Astrocyte (in vitro differentiated cells and primary cell): ENCODE data around the gene YWHAE. TPM values are rescaled to one million over a fixed set of nuclear protein-coding genes. Genes with fewer than 3 reads are reported as not detected.
A peak's percentile ranks its signal among the peaks of the same experiment; 100 is the strongest.

Experiments used
- DNase-seq: peaks from one replicate; pipeline ENCODE4 v3.0.0-alpha.2; 2010; ENCODE audit warnings: low read depth
- FAIRE-seq: peaks from 2 replicates; lab custom pipeline; 2011; peaks lifted over from hg19 to GRCh38; lab: Jason Lieb, UNC
- H2AFZ ChIP-seq: 2 replicates; pipeline ENCODE4 v1.6.0; 2012; ENCODE audit warnings: low read depth, low read length, inconsistent platforms
- H3K27ac ChIP-seq: 2 replicates; pipeline ENCODE4 v1.5.1; 2011; ENCODE audit warnings: low read depth, low read length, inconsistent platforms
- H3K27me3 ChIP-seq: 2 replicates; pipeline ENCODE4 v1.6.0; 2011; ENCODE audit warnings: low read length, inconsistent platforms; ENCODE audit not compliant: insufficient read depth
- H3K36me3 ChIP-seq: 2 replicates; pipeline ENCODE4 v1.5.1; 2011; ENCODE audit warnings: low read length, inconsistent platforms; ENCODE audit not compliant: insufficient read depth
- H3K4me1 ChIP-seq: 2 replicates; pipeline ENCODE4 v1.5.1; 2011; ENCODE audit warnings: low read length, inconsistent platforms; ENCODE audit not compliant: insufficient read depth
- H3K4me2 ChIP-seq: 2 replicates; pipeline ENCODE4 v1.6.0; 2012; ENCODE audit warnings: low read length, inconsistent platforms
- H3K4me3 ChIP-seq: 2 replicates; pipeline ENCODE4 v1.5.1; 2011; ENCODE audit warnings: low read depth, mild to moderate bottlenecking, low read length, inconsistent platforms; ENCODE audit not compliant: insufficient read depth
- H3K79me2 ChIP-seq: 2 replicates; pipeline ENCODE4 v1.6.0; 2012; ENCODE audit warnings: mild to moderate bottlenecking, low read length, inconsistent platforms; ENCODE audit not compliant: insufficient read depth
- H3K9ac ChIP-seq: 2 replicates; pipeline ENCODE4 v1.6.0; 2012; ENCODE audit warnings: mild to moderate bottlenecking, low read length, inconsistent platforms
- H3K9me3 ChIP-seq: 2 replicates; pipeline ENCODE4 v1.5.1; 2012; ENCODE audit warnings: low read depth, mild to moderate bottlenecking, low read length, inconsistent platforms; ENCODE audit not compliant: insufficient read depth
- H4K20me1 ChIP-seq: 2 replicates; pipeline ENCODE4 v1.6.0; 2012; ENCODE audit warnings: low read length, inconsistent platforms; ENCODE audit not compliant: insufficient read depth
- H3K27ac Mint-ChIP-seq: one replicate; pipeline ENCODE4 v1.8.0; 2021; ENCODE audit warnings: mild to moderate bottlenecking, mixed read lengths; ENCODE audit not compliant: unreplicated experiment
- H3K27me3 Mint-ChIP-seq: one replicate; pipeline ENCODE4 v1.8.0; 2021; ENCODE audit warnings: low read depth, mixed read lengths; ENCODE audit not compliant: unreplicated experiment
- H3K36me3 Mint-ChIP-seq: one replicate; pipeline ENCODE4 v1.8.0; 2021; ENCODE audit warnings: low read depth, mixed read lengths; ENCODE audit not compliant: unreplicated experiment
- H3K4me1 Mint-ChIP-seq: one replicate; pipeline ENCODE4 v1.8.0; 2021; ENCODE audit warnings: low read depth, mixed read lengths; ENCODE audit not compliant: unreplicated experiment
- H3K4me3 Mint-ChIP-seq: one replicate; pipeline ENCODE4 v1.8.0; 2021; ENCODE audit warnings: mild to moderate bottlenecking, moderate library complexity, mixed read lengths; ENCODE audit not compliant: unreplicated experiment
- H3K9me3 Mint-ChIP-seq: one replicate; pipeline ENCODE4 v1.8.0; 2021; ENCODE audit warnings: mild to moderate bottlenecking, mixed read lengths; ENCODE audit not compliant: unreplicated experiment
- EZH2 ChIP-seq: IDR thresholded peaks from 2 replicates; pipeline ENCODE4 v1.6.1; 2012; ENCODE audit warnings: mild to moderate bottlenecking, low read length, inconsistent platforms; ENCODE audit not compliant: insufficient read depth
- total RNA-seq: library from RNA; stranded (reverse); gene quantifications from 2 replicates; pipeline ENCODE4 v1.2.1, GENCODE V29; 2021
- TF ChIP-seq, protein P1 (sequence below): IDR thresholded peaks from 2 replicates; pipeline ENCODE4 v1.5.1; 2011; ENCODE audit warnings: low read depth, mild to moderate bottlenecking, inconsistent platforms, low read length, moderate library complexity; ENCODE audit not compliant: insufficient read depth

The YWHAE gene
- total RNA-seq, 1 donor from 2014 or later: 771 TPM

DNA sequence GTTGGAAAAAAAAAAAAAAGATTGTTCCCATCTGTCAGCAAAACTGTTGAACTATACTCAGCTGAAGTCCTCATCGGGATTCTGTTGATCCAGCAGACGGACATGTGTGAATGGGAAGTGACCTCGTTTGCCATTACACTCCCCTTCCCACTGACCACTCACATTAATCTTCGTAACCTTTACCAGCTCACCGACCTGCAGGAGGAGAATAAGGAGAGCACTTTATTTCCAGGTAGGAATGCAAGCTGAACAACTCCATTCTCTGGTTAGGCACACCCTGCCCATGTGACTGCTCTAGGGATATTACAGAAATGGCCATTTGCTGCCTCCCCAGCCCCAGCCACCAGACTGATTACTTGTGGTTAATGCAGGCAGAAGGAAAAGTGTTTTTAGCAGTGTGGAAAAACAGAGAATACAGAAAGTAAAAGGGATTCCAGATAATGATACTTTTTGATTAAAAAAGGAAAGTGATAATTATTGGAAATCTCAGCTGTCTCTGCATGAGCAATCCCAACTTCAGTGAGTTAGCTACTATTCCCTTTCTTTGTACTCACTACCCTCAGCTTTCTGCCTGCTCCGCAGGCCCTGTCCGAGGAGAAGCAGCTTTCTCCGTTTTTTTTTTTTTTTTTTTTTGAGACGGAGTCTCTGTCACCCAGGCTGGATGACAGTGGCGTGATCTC, 23.6 kb upstream of the YWHAE start:
- DNase-seq: no peak
- Mint-ChIP-seq H3K4me1 (peaks cover 21% of the 10 kb centered on the region), H3K36me3 (peaks cover 14% of the 10 kb centered on the region), H3K4me3 (no peak overlapping the region), H3K27ac (peak overlapping the region; percentile 49), H3K27me3 (no peaks in the 10 kb centered on the region), H3K9me3 (no peaks in the 10 kb centered on the region)
- Histone ChIP-seq H3K4me1 (peaks cover 22% of the 10 kb centered on the region), H3K4me2 (peak overlapping the region; percentile 72), H3K9ac (peak overlapping the region; percentile 66), H3K27ac (peak overlapping the region; percentile 87), H2AFZ (no peak overlapping the region), H3K27me3 (no peaks in the 10 kb centered on the region), H3K79me2 (peaks cover 61% of the 10 kb centered on the region), H3K4me3 (peak overlapping the region; percentile 12), H3K9me3 (no peaks in the 10 kb centered on the region), H4K20me1 (peaks cover 74% of the 10 kb centered on the region), H3K36me3 (peaks cover 12% of the 10 kb centered on the region)
- no peak for TF ChIP-seq EZH2
- TF ChIP-seq, protein P1, sequence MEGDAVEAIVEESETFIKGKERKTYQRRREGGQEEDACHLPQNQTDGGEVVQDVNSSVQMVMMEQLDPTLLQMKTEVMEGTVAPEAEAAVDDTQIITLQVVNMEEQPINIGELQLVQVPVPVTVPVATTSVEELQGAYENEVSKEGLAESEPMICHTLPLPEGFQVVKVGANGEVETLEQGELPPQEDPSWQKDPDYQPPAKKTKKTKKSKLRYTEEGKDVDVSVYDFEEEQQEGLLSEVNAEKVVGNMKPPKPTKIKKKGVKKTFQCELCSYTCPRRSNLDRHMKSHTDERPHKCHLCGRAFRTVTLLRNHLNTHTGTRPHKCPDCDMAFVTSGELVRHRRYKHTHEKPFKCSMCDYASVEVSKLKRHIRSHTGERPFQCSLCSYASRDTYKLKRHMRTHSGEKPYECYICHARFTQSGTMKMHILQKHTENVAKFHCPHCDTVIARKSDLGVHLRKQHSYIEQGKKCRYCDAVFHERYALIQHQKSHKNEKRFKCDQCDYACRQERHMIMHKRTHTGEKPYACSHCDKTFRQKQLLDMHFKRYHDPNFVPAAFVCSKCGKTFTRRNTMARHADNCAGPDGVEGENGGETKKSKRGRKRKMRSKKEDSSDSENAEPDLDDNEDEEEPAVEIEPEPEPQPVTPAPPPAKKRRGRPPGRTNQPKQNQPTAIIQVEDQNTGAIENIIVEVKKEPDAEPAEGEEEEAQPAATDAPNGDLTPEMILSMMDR: no peak
- FAIRE-seq: no peak

DNA sequence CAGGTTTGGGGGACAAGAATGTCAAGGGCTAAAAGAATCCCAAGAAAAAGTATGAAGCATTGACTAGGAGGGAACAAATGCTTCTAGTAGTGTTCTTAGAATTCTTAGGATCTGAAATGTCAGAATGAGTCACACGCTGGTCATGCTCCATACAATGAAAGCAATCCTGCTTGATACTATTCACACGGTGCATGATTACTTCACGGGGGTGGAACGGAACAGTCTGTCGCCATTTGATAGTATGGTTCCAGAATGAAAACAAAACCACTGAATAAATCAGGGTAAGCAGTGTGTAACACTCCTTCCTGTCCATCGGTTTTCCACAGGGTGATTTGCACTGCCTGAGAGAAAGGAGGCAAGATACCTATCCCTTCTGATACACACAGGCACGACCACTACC, 22.9 kb upstream of the YWHAE start:
- H3K27ac Mint-ChIP-seq: peak overlapping the region; percentile 49

More for the DNA sequence above, 22.9 kb upstream of the YWHAE start:
- Mint-ChIP-seq H3K9me3 (no peaks in the 10 kb centered on the region), H3K4me3 (no peak overlapping the region), H3K36me3 (peaks cover 14% of the 10 kb centered on the region), H3K27me3 (no peaks in the 10 kb centered on the region), H3K4me1 (peaks cover 21% of the 10 kb centered on the region)
- H3K79me2 ChIP-seq: peaks cover 55% of the 10 kb centered on the region
- peak overlapping the region; percentile 66 for H3K9ac ChIP-seq
- H3K36me3 ChIP-seq: peaks cover 12% of the 10 kb centered on the region
- peak overlapping the region; percentile 87 for H3K27ac ChIP-seq
- H3K4me2 ChIP-seq: peak overlapping the region; percentile 72
- H3K4me1 ChIP-seq: peaks cover 22% of the 10 kb centered on the region
- peak; percentile 96 for DNase-seq
- H3K9me3 ChIP-seq: no peaks in the 10 kb centered on the region
- TF ChIP-seq, protein P1: no peak
- no peak for TF ChIP-seq EZH2
- no peaks in the 10 kb centered on the region for H3K27me3 ChIP-seq
- peak; percentile 100 for FAIRE-seq
- H4K20me1 ChIP-seq: peaks cover 77% of the 10 kb centered on the region
- H3K4me3 ChIP-seq: peak overlapping the region; percentile 24
- no peak overlapping the region for H2AFZ ChIP-seq
